RWPE2 (cell line): ENCODE data around the gene NAV2.

Source experiments
- ATAC-seq: fragments of 200-7000 bp; cut with Tn5 transposase; 3 replicates; pipeline ENCODE4 v1.9.1; 2021; ENCODE audit warnings: low read depth
- DNase-seq: peaks from one replicate; pipeline ENCODE4 v3.0.0-alpha.2; 2020; ENCODE audit warnings: low spot score
- H3K27ac ChIP-seq: fragments of 450-650 bp; 2 replicates; pipeline ENCODE4 v1.5.1; 2017; ENCODE audit warnings: mild to moderate bottlenecking; ENCODE audit not compliant: poor library complexity, severe bottlenecking
- H3K27me3 ChIP-seq: fragments of 250-450 bp; sonication (Bioruptor Pico); 2 replicates; pipeline ENCODE4 v1.5.1; 2021; ENCODE audit warnings: mild to moderate bottlenecking, moderate library complexity; ENCODE audit not compliant: insufficient read depth, poor library complexity, severe bottlenecking
- H3K36me3 ChIP-seq: fragments of 250-450 bp; sonication (Bioruptor Pico); 2 replicates; pipeline ENCODE4 v1.5.1; 2020; ENCODE audit warnings: low read depth, mild to moderate bottlenecking, moderate library complexity
- H3K4me1 ChIP-seq: fragments of 250-450 bp; sonication (Bioruptor Pico); 2 replicates; pipeline ENCODE4 v1.5.1; 2021; ENCODE audit warnings: mild to moderate bottlenecking, moderate library complexity; ENCODE audit not compliant: insufficient read depth, poor library complexity, severe bottlenecking
- H3K4me3 ChIP-seq: fragments of 250-450 bp; sonication (Bioruptor Pico); 2 replicates; pipeline ENCODE4 v1.5.1; 2021; ENCODE audit warnings: mild to moderate bottlenecking, moderate library complexity; ENCODE audit not compliant: severe bottlenecking
- H3K9me3 ChIP-seq: fragments of 250-450 bp; sonication (Bioruptor Pico); 2 replicates; pipeline ENCODE4 v1.5.1; 2021; ENCODE audit warnings: mild to moderate bottlenecking, moderate library complexity; ENCODE audit not compliant: severe bottlenecking
- CTCF ChIP-seq: fragments of 450-650 bp; IDR thresholded peaks from one replicate; pipeline ENCODE4 v1.5.1; 2017; ENCODE audit warnings: mild to moderate bottlenecking, moderate library complexity; ENCODE audit not compliant: poor library complexity, severe bottlenecking

The NAV2 gene

GRCh38 chr11:19843079-19843478 lies 130.4 kb downstream of the NAV2 start:
- Histone ChIP-seq H3K27me3 (no peaks in the 10 kb centered on the region), H3K36me3 (no peaks in the 10 kb centered on the region), H3K4me3 (no peak overlapping the region), H3K4me1 (no peaks in the 10 kb centered on the region), H3K27ac (no peak overlapping the region), H3K9me3 (no peaks in the 10 kb centered on the region)
- no peak for TF ChIP-seq CTCF
- ATAC-seq (no peak), DNase-seq (no peak)

- no peak overlapping the region for H3K4me3 ChIP-seq
- DNase-seq: no peak
- H3K9me3 ChIP-seq: no peaks in the 10 kb centered on the region
- H3K36me3 ChIP-seq: no peaks in the 10 kb centered on the region
- ATAC-seq: no peak
- H3K4me1 ChIP-seq: no peaks in the 10 kb centered on the region
- no peak for TF ChIP-seq CTCF
- H3K27me3 ChIP-seq: no peaks in the 10 kb centered on the region
- H3K27ac ChIP-seq: no peak overlapping the region
Measured at GRCh38 chr11:19844012-19844411, 131.4 kb downstream of the NAV2 start.

GRCh38 chr11:19844806-19845205 lies 132.2 kb downstream of the NAV2 start:
- ATAC-seq: no peak
- H3K4me3 ChIP-seq: no peak overlapping the region
- no peak for DNase-seq
- no peaks in the 10 kb centered on the region for H3K4me1 ChIP-seq
- no peak for TF ChIP-seq CTCF
- H3K27me3 ChIP-seq: no peaks in the 10 kb centered on the region
- no peaks in the 10 kb centered on the region for H3K36me3 ChIP-seq
- H3K9me3 ChIP-seq: no peaks in the 10 kb centered on the region
- H3K27ac ChIP-seq: no peak overlapping the region

GRCh38 chr11:19845626-19846025 lies 133.0 kb downstream of the NAV2 start:
- H3K27me3 ChIP-seq: no peaks in the 10 kb centered on the region
- H3K4me1 ChIP-seq: no peaks in the 10 kb centered on the region
- no peaks in the 10 kb centered on the region for H3K9me3 ChIP-seq
- no peak overlapping the region for H3K4me3 ChIP-seq
- no peak for TF ChIP-seq CTCF
- no peaks in the 10 kb centered on the region for H3K36me3 ChIP-seq
- DNase-seq (no peak), ATAC-seq (no peak)
- no peak overlapping the region for H3K27ac ChIP-seq

DNA sequence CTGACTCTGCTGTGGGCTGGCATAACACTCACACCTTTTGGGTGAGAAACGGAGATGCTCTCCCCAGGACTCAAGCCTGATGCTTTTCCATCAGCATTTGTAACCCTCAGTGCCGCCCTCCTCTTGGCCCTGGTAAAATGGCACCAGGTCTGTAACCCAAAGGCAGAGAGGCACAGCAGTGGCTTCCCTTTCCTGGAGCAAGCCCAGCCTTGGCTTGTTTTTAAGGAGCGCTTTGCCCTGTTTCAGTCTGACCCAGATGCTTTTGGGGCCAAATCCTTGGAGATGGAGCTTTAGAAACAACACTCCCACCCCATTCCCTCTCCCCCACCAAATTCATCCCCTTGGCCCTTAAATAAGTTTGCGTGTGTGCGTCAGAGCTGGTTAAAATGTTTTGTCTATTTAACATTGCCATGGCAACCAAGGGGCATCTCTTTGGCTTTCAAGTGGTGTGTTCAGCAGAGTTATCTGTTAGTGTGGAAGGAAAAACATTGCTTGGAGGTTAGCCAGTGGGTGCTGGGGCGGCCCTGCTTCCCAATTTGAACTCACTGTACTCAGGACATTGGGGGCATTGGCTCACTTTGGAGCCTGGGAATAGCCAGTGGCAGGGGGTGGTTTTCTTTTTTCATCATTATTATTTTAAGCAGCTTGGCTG lies 134.1 kb downstream of the NAV2 start:
- H3K27ac ChIP-seq: no peak overlapping the region
- no peak for TF ChIP-seq CTCF
- ATAC-seq (no peak), DNase-seq (no peak)
- H3K4me1 ChIP-seq: no peaks in the 10 kb centered on the region
- H3K4me3 ChIP-seq: no peak overlapping the region
- H3K27me3 ChIP-seq: no peaks in the 10 kb centered on the region
- no peaks in the 10 kb centered on the region for H3K36me3 ChIP-seq
- H3K9me3 ChIP-seq: no peaks in the 10 kb centered on the region
